HG02759 (cell line): ENCODE measurements around the gene KCNJ12.
"Not testable (repeated sequence)": the region's sequence is repeated elsewhere in the genome, so short reads cannot be mapped to it uniquely, and the experiment has no call there.

Experiments used
- ATAC-seq: cut with Tn5 transposase; IDR thresholded peaks from one replicate; pipeline ENCODE4 v1.9.1; 2021; ENCODE audit warnings: mild to moderate bottlenecking, moderate library complexity; ENCODE audit not compliant: unreplicated experiment

The KCNJ12 gene

DNA sequence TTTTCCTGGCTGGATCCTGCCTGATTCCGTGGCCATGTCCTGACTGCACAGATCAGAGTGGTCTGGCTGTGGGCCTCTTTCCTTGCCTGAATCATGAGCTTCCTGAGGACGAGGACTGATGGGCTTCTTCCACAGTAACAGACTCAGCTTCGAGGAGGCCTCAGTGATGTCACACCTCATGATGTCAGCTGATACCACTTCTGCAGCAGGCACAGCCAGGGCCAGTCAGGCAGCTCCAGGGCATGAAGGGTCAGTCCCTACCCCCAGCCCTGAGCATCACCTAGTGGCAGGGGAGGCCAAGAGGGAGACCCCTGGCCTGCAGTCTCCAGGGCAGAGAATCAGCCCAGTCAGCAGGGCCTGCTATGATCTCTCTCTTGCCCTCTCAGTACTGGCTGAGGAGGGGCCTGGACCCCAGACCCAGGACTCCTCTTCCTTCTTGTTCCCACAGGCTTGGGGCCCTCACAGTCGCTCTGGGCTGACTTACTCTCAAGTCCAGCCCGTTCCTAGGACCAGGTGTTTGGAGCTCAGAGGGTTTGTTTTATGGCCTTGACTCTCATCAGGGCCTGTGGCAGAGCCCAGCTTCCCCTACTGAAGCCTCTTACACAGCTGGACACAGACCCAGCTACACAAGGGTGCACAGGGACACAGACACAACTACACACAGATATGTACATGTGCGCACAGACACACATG, 26.7 kb upstream of the KCNJ12 start:
- ATAC-seq: not testable (repeated sequence)

- not testable (repeated sequence) for ATAC-seq
Measured at GRCh38 chr17:21350495-21350894, 25.7 kb upstream of the KCNJ12 start.

- ATAC-seq: no peak
Measured at GRCh38 chr17:21351366-21352065, 24.6 kb upstream of the KCNJ12 start.

GRCh38 chr17:21352221-21352980, 23.8 kb upstream of the KCNJ12 start:
- no peak for ATAC-seq

GRCh38 chr17:21352981-21353265, 23.2 kb upstream of the KCNJ12 start:
- ATAC-seq: no peak

DNA sequence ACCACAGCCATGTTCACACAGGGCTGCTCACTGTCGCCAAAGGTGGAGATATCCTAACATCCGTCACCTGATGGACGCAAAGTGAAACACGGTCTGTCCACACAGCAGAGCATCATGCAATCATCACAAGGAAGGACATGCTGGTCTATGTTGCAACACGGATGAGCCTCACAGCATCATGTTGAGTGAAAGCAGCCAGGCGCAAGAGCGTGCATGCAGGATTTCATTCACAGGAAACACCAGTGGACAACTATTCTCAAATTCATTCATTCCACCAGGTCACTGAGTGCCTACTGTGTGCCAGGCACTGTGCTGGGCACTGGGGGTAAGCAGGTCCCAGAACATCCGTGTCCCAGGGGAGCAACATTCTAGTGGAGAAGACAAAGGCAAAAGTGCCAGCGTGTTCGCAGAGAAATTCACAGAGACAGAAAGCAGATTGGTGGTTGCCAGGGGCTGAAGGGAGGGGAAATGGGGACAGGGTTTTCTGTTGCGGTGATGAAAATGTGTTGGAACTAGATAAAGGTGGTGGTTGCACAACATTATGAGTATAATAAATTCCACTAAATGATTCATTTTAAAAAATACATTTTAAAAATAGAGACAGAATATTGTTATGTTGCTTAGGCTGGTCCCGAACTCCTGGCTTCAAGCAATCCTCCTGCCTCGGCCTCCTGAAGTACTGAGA, 22.7 kb upstream of the KCNJ12 start:
- ATAC-seq: no peak

- no peak for ATAC-seq
Measured at GRCh38 chr17:21354796-21355385, 21.3 kb upstream of the KCNJ12 start.

- no peak for ATAC-seq
Measured at GRCh38 chr17:21355586-21355985, 20.6 kb upstream of the KCNJ12 start.

- ATAC-seq: no peak
Measured at GRCh38 chr17:21356537-21357127, 19.5 kb upstream of the KCNJ12 start.

- no peak for ATAC-seq
Measured at GRCh38 chr17:21357281-21357680, 18.9 kb upstream of the KCNJ12 start.

DNA sequence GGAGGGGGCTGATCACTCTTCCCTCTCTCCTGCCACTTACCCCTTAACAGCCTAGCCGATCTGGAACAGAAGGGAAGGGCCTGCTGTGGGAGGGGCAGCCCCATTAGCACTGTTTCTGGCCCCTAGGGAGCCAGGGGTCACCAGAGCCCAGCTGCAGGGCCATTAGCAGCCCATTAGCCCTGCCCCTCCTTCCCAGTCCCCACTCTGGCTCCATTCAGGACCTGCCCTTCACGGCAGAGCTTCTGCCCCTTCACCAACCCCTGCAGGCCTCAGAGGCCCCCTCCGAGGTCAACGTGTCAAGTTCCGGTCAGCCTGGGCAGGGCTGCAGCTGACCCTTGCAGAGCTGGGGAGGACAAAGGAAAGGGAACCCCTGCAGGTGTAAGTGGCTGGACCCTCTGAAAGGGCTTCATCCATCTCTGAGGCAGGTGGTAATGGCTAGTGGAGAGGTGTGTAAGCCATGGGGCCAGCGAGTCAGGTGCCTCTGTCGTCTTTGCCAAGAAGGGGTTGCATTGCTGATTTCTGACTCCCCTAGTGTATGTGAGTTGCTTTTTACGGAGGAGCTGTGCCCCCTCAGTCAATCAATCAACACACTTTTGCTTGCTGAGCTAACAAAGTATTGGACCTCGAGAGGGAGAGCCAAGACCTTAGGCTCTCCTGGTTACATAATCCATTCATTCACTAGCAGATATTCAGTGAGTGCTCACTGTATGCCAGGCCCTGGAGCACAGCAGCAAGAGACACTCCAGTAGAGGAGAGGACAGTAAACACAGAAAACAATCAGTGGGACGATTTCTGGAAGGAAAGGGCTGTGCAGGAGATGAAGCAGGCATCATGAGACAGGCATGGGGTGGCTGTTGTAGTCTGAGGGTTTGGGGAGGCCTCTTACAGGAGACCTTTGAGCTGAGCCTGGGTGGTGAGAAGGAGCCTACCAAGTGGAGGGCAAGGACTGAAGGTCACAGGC, 18.2 kb upstream of the KCNJ12 start:
- ATAC-seq: no peak

- no peak for ATAC-seq
Measured at GRCh38 chr17:21358682-21359482, 17.3 kb upstream of the KCNJ12 start.

DNA sequence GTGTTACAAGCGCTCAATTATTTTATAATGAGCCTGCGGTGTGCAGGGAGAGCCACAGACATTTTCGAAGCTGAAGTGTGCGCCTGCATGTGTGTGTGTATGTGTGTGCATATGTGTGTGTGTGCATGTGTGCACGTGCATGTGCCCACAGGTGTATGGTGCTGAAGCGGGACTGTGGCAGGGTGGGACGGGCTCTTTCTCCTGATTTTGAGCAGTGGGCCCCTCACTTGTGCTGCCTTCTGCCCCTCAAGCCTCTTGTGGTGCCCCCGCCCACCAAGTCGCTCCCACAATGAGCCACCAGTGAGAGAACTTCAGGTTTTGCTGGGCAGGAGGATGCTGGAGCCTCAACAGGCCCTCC, 16.7 kb upstream of the KCNJ12 start:
- no peak for ATAC-seq

- no peak for ATAC-seq
Measured at GRCh38 chr17:21360048-21360447, 16.1 kb upstream of the KCNJ12 start.

DNA sequence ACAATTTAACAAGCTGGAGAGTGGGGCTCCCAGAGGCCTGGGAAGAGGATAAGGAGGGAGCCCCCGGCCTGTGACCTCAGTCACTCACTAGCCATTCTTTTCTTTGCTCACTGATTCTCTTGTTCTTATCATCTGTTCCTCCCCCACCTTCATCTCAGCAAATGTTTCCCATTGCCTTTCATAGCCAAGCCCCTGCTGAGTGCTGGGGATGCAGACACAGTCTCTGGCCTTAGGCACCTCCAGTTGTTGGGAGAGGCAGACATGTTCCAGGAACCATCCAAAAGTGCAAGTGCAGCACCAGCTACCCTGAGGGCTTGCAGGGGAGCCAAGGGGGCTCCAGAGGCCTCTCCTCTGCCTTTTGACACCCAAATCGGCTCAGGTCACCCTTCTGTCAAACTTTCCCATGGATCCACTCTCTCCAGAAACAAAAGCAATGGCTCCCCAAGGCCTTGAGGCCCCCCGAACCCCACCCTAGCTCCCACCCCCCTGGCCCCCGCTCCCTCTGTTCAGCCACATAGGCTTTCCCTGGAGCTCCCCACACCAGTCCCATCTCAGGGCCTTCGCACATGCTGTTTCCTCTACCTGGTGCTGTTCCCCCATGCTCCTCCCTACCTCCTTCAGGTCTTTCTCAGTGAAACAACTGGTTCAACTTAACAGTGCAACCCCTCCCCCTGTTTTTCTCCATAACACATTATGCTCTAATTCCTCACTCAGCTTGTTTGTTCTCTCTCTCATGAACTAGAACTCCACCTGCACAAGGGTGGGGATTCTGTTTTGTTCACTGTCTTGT, 14.9 kb upstream of the KCNJ12 start:
- ATAC-seq: no peak

DNA sequence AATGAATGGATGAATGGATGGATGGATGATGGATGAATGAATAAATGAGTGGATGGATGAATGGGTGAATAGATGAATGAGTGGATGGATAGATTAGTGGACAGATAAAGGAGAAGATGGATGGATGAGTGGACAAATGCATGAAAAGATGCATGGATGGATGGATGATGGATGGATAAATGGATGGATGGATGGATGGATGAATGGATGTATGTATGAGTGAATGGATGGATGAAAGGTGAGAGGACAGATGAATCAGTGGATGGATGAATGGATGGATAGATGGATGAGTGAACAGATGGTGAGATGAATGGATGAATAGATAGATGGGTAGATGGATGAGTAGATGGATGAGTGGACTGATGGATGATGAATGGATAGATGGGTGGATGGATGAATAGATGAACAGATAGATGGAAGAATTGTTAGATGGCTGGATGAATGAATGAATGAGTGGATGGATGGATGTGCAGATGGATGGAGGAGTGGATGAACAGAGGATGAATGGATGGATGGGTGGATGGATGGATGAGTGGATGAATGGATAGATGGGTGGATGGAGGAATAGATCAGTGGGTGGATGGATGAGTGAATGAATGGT, 13.7 kb upstream of the KCNJ12 start:
- no peak for ATAC-seq

DNA sequence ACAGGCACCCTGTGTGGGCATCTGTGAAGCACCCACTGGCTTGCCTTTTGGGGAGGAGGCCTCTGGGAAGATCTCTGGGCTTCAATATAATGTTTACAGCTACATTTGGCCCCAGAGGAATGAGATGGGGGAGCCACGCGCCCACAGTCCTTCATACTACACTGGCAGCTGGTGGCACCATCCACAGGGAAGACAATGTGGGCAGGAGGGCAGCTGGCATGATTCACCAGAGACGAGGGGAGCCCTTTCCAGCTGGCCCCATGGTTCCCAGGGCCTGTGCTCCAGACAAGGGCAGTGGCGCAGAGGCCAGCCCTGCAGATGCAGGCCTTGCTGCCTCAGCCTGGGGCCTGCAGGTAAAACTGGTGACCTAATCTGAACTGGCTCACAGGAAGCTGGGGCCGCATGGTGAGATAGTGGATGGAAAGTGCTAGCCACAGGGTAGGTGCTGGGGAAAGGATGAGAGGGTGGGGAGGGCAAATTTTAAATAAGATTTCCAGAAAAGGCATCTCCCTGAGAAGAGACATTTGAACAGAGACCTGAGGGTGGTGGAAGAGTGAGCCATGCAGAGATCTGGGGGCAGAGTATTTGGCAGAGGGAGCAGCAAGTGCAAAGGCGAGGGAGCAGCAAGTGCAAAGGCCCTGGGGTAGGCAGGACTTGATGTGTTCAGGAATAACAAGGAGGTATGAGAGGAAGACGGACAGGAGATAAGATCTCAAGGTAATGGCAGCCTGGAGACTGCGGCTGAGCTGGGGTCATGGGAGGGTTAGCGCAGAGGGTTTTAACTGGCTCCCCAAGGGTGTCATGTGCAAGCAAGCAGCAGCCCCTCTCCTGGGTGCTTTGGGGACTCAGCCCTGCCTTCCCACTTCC, 12.1 kb upstream of the KCNJ12 start:
- ATAC-seq: no peak
